ENCODE measurements around the gene FLT4.
A peak's percentile ranks its signal among the peaks of the same experiment; 100 is the strongest.

Gene FLT4

DNA sequence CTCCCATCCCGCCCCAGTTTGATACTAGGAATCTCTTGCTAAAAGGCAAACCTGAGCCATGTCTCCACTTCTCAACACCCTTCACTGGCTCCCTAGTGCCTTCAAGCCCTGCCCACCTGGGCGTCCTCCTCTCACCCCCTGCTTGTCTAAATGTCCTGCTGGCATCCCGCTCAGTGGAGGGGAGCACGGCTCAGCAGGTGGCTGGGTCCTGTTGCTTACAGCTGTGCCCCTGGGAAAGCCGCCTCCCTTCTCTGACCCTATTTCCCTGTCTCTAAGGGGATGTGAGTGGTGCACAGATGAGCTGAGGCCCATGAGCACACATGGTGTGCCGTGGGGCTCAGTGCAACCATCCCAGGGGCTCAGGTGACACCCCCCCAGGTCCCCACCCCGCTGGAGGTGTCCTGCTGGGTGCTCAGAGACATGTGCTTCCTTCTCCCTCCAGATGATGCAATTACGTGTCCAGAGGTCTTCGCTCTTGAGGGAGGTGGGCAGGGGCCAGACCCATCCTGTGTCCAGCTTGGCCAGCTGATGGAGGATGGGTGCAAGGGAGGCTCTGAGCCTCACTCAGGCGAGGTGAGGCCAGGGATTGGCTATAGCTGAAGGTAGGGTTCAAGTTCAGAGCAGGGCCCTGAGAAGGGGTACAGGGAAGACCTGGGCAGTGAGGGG is 24.1 kb downstream of the FLT4 start:
- DNase-seq: no peak

- DNase-seq: no peak
Observed at GRCh38 chr5:180624587-180624986, 24.8 kb downstream of the FLT4 start.

- no peak for DNase-seq
Observed at GRCh38 chr5:180623844-180624243, 25.6 kb downstream of the FLT4 start.

DNA sequence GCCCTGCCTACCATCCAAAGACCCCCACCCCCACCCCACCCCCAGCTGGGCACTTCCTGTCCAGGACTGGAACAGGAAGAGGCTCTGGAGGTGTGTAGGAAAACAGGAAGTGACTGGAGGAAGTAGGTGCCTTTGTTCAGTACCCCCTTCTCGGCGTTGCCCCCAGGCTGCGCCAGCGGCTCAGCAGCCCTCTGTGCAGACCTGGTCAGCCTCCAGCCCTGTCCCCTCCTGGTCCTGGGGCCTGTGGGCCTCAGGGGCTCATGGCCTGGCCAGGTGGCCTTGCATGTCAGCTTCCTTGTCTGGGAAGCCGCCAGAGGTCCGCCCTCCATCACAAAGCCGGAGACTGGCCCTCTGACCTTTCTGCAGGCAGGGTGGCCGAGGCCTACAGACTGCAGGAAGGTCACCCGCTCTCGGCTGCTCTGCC is 26.0 kb downstream of the FLT4 start:
- DNase-seq: no peak

DNA sequence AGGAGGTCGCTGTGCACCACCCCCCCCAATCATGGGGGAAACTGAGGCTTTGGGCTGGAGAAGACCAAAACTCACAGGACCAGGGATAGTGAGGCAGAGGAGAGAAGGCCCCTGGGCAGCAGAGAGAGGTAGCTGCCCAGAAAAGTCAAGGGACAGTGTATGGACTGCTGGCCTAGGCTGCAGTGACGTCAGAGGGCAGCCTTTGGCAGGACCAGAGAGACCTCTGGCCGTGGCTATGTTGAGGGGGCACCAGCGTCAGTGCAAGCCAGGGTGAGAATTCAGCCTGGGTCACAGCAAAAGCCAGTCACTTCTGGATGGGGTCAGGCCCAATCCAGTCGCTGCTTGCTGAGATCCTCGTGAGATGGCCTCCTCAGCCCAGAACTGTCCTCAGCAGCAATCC is 26.5 kb downstream of the FLT4 start:
- DNase-seq: no peak

DNA sequence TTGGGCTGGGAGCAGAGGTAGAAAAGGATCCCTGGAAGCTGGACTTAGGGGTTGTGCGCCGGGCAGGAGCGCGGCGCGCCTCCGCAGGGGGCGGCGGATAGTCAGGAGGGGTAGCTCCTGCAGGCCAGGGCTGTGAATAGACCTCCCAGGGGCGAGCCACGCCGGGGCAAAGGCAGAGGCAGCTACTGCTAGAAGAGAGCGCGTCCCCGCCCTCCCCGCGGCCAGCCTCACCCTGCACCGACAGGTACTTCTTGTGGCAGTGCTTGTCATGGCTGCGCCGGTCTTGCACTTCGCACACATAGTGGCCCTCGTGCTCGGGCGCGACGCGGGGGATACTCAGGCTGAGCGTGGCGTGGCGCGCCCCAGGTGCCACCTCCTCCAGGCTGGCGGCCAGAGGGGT is 28.1 kb downstream of the FLT4 start:
- no peak for DNase-seq

DNA sequence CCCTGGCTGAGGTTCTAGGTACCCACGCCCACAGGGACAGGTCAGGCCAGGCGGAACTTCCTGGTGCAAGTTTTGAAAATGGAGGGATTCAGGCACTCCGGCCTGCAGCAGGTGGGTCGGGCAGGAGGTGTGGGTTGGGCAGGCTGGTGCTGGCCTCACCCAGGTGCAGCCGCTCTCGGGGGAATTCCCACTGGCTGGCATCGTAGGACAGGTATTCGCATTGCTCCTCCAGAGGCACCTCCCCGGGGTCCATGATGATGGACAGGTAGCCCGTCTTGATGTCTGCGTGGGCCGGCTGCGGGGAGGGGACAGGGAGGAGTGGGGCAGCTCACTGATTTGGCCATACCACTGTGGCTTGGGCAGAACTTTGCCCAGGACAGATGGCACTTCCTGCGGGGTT is 29.4 kb downstream of the FLT4 start:
- DNase-seq: no peak

- DNase-seq: no peak
Observed at GRCh38 chr5:180619563-180619915, 29.9 kb downstream of the FLT4 start.

GRCh38 chr5:180618829-180619562 is 30.4 kb downstream of the FLT4 start:
- no peak for DNase-seq

DNA sequence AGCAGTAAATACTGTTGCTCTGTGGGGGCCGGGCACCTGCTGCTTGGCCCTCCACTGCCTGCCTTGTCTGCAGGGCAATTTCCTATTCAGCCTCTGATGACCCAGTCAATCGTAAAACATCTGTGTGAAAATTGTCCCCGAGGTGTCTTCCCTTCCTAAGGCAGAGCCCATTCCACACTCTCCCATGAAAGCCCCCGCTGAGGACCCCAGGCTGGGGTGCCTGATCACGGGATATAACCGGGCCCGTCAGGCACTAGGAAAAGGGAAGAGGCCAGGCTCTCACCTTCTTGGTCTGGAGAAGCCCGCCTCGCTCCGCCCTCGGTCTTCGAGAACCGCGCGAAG is 30.9 kb downstream of the FLT4 start:
- DNase-seq: no peak

DNA sequence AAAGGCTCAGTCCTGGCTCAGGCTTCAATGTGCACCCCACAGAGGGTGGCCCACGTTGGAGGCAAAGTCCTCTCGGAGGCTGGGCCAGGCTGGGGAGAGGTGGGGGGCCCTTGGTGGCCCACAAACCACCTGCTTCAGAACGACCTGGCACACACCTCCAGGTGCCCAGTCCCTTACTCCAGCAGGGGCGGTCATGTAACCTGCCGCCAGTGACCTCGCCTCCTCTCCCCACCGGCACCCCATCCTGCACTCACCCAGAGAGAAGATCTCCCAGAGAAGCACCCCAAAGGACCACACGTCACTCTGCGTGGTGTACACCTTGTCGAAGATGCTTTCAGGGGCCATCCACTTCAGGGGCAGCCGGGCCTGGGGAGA is 35.6 kb downstream of the FLT4 start:
- no peak for DNase-seq

DNA sequence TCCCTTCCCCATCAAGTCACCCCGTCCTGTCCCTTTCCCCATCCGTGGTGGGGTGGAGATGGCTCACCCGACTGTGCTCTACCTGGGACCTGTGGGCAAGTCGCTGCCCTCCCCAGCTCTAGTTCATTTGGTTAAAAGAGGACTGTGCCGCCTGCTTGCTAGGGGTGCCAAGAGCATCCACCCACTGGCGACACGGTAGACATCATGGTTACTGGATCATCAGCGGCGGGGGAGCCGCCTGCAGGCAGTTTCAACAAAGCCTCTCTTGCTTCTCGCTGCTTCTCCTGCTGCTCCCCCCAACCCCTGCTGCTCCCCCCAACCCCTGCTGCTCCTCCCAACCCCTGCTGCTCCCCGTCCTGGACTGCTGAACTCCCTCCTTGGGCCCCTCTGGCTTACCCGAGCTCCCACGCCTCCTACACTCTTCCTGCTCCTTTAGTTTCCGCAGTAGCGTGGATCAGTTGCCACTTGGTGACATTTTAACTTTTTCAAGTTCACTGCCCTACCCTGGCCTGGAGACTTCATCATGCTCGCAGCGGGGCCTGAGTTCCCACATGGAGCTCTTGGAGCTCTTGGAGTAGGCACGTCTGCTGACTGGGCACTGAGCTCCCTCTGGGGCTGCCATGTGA is 36.1 kb downstream of the FLT4 start:
- DNase-seq: no peak

- DNase-seq: no peak
Observed at GRCh38 chr5:180612683-180613082, 36.7 kb downstream of the FLT4 start.

DNA sequence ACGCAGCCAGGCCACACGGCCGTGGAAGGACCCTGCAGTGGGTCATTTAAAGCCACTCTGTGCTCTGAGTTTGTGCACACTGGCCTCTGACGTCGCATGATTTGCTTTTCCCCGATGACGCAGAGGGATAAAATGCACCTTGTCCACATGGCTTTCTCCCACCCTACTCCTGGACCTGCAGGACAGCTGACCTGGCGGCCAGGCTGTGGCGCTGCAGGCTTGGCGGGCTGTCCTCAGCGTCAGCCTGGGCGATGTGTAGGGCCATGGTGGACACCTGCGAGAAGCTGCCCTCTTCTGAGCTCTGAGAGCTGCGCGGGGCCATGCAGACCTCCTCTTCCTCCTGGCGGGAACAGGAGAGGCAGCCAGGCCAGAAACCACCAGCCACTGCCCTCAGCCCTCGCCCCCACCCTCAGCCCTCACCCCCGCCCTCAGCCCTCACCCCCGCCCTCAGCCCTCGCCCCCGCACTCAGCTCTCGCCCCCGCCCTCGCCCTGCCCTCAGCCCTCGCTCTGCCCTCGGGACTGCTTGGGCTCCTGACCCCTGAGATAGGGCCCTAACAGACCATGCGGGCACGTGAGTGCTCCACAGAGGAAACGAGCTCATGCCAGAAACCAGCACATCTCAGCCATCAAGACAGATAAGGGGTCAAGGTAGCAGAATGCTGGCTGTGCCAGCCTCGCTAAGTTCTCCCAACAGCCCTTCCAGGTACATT is 38.1 kb downstream of the FLT4 start:
- no peak for DNase-seq

- no peak for DNase-seq
Observed at GRCh38 chr5:180609817-180610550, 39.4 kb downstream of the FLT4 start.

DNA sequence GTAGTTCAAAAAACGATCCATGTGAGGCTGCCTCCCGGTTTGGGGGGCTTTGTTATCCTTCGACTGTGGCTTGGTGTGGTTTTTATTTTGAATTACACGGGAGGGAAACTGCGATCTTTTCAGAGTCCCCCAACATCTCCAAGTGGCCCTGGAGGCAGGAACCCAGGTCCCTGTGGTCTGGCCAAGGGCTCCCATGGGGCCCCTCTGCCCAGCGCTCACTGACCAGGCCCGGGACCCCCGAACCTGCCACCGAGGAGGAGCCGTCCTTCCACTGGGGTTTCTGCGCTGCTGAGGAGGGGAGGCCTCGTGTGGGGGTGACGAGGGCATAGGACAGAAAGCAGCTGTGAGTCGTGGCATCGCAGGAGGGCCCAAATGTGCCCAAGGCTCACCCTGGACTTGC is 40.0 kb downstream of the FLT4 start:
- no peak for DNase-seq

DNA sequence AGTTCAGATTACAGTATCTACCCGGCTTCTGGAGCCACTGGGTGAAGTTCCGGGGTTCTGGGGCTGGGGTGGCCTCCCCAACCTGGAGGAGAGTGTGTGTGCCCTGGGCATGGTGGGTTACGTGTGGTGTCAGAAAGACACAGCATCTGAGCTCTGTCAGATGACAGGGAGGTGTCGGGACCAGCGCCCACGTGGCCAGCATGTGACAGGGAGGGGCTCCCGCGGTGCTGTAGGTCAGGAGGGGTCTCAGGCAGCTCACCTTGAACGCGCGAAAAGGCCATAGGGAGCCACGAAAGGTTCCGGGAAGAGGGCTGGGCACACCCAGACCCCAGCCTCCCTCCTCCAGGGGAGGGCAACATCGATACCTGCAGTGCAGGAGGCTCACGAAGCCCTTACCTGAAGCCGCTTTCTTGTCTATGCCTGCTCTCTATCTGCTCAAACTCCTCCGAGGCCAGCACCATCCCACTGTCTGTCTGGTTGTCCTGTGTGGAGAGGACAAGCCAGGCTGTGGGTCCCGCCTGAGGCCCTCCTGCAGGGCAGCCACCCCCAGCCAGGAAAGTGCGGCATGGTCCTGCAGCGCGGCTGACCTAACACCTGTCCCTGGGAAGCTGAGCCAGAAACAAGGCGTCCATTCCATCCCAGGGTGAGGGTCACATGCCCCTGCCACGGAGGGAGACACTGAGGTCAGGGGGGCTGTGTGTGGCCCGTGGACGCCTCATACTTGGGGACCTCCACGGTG is 40.7 kb downstream of the FLT4 start:
- no peak for DNase-seq

- no peak for DNase-seq
Observed at GRCh38 chr5:180607861-180608571, 41.4 kb downstream of the FLT4 start.

DNA sequence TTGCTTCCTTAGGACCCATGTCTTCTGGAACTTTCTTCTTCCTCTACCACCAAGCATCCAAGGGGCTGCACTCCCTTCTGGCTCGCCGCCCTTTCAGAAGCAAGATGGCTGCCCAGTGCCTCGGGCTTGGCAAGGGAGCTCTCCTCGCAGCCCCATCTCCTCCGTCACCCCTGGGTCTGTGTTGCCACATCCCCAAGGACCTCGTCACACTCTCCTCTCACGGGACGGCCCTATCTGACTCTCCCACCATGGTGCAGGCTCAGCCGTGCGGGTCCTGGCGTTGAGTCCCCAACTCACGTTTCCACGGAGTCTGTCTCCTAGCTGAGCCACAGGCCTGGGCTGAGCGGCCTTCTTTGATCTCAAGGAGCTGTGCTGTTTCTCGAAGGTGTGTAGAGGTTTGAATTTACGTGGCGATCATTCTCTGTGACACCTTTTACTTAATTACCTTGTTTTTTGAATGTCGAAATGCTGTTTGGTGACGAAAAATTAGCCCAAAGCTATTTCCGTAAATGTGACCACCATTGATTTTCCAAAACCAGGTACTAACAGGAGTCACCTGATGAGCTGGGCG is 43.1 kb downstream of the FLT4 start:
- DNase-seq: no peak

DNA sequence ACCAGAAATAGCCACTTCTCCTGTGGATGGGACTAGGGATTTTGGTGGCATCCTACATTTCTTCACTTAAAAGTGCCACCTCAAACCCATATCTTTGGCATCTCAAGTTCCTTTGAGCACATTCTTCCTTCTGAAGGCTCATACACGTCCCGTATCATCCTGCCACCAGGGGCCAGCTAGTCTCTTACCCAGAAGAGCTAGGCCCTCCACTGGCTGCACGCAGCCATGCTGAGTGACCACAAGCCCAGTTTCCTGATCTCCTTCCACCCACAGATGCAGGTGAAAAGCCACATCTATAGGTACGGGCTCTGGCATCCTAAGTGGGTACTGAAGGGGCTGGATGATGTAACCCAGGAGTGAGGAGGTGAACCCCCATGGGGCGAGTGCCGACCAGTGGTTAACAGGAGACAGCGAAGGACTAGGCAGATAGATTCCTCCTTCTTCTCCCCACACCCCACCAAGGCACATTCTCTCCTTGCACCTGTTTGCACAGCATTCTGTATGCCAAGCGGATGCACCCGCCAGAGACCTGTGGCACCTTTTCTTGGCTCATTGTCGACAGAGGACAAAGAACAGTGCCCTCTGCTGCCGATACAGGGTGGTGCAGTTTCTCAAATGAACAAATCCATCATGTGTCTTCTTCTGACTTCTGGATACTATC is 43.7 kb downstream of the FLT4 start:
- peak; percentile 68 for DNase-seq

- DNase-seq: no peak
Observed at GRCh38 chr5:180604271-180604670, 45.1 kb downstream of the FLT4 start.
